B cell (primary cell): Measurements from ENCODE around the gene NAA60. TPM values are rescaled to one million over a fixed set of nuclear protein-coding genes. Genes with fewer than 3 reads are reported as not detected.

Experiments used
- ATAC-seq: fragments of 200-7000 bp; cut with Tn5 transposase; one replicate; pipeline ENCODE4 v1.10.0; 2021; ENCODE audit warnings: low read depth, mild to moderate bottlenecking, moderate number of reproducible peaks, moderate library complexity
- CTCF ChIA-PET: fragments of 350-600 bp; sonication (Branson Sonifier 250); formaldehyde crosslinking; loops from one replicate; lab custom pipeline; 2021; ENCODE audit warnings: antibody characterized with exemption, inconsistent platforms; lab: Charles Lee
- POLR2A ChIA-PET: fragments of 350-600 bp; sonication (Branson Sonifier 250); formaldehyde crosslinking; loops from one replicate; lab custom pipeline; 2021; ENCODE audit warnings: antibody characterized with exemption; lab: Charles Lee
- DNase-seq: peaks from one replicate; pipeline ENCODE4 v3.0.0; 2013
- H2AFZ ChIP-seq: 2 replicates; pipeline ENCODE4 v1.6.1; 2012; ENCODE audit warnings: mild to moderate bottlenecking, low read depth, low read length; ENCODE audit not compliant: insufficient read depth, poor library complexity, severe bottlenecking
- H3K27ac ChIP-seq, 2 donors: 1 replicate in 1 of 2; 2 replicates in 1 of 2; pipeline ENCODE4 v1.5.1; 2012 to 2013; ENCODE audit warnings: low read length in 2 of 2, mild to moderate bottlenecking in 2 of 2, moderate library complexity in 1 of 2
- H3K27me3 ChIP-seq, 4 experiments: fragments of 200-600 bp in 1 of 4; sonication (generic) in 1 of 4; replicated peaks in 1 of 4; 1 replicate in 2 of 4; 2 replicates in 2 of 4; pipeline versions ENCODE4 v1.6.1 to v1.7.0; 2013 to 2016; ENCODE audit warnings: low read length in 3 of 4, mild to moderate bottlenecking in 2 of 4, mixed read lengths in 1 of 4, moderate library complexity in 1 of 4; ENCODE audit not compliant: insufficient read depth in 4 of 4, control insufficient read depth in 3 of 4; ENCODE audit errors: control extremely low read depth in 1 of 4
- H3K36me3 ChIP-seq, 2 experiments: replicated peaks in 1 of 2; 1 replicate in 1 of 2; 2 replicates in 1 of 2; pipeline versions ENCODE4 v1.6.1 to v1.7.1; 2013; ENCODE audit warnings: low read length in 1 of 2; ENCODE audit not compliant: insufficient read depth in 2 of 2, control insufficient read depth in 1 of 2; ENCODE audit errors: control extremely low read depth in 1 of 2, extremely low read depth in 1 of 2
- H3K4me1 ChIP-seq, 2 donors: fragments of 200-600 bp in 1 of 2; sonication (generic) in 1 of 2; 1 replicate in 1 of 2; 2 replicates in 1 of 2; pipeline versions ENCODE4 v1.5.1 to v1.6.1; 2013 to 2017; ENCODE audit warnings: low read length in 2 of 2; ENCODE audit not compliant: control insufficient read depth in 2 of 2, insufficient read depth in 2 of 2
- H3K4me2 ChIP-seq: replicated peaks from 2 replicates; pipeline ENCODE3; 2012; ENCODE audit warnings: mild to moderate bottlenecking, low read depth, low read length; ENCODE audit not compliant: poor library complexity, severe bottlenecking
- H3K4me3 ChIP-seq, 5 experiments: fragments of 200-600 bp in 1 of 5; sonication (generic) in 1 of 5; 1 replicate in 3 of 5; 2 replicates in 2 of 5; pipeline versions ENCODE4 v1.5.1 to v1.7.0; 2011 to 2016; ENCODE audit warnings: low read length in 4 of 5, mild to moderate bottlenecking in 4 of 5, low read depth in 2 of 5, control low read depth in 1 of 5, moderate library complexity in 1 of 5; ENCODE audit not compliant: insufficient read depth in 1 of 5; ENCODE audit errors: control extremely low read depth in 1 of 5, extremely low read depth in 1 of 5
- H3K79me2 ChIP-seq: fragments of 200-600 bp; sonication (generic); one replicate; pipeline ENCODE4 v1.6.0; 2016; ENCODE audit warnings: low read length; ENCODE audit not compliant: control insufficient read depth, insufficient read depth
- H3K9ac ChIP-seq: fragments of 200-600 bp; sonication (generic); 2 replicates; pipeline ENCODE4 v1.6.1; 2017; ENCODE audit warnings: mild to moderate bottlenecking, low read length, moderate library complexity
- H3K9me3 ChIP-seq, 3 donors: one replicate each; pipeline versions ENCODE4 v1.6.1 to v1.7.1; 2013; ENCODE audit warnings: low read length in 2 of 3; ENCODE audit not compliant: control insufficient read depth in 2 of 3, insufficient read depth in 1 of 3; ENCODE audit errors: control extremely low read depth in 1 of 3
- H4K20me1 ChIP-seq: 2 replicates; pipeline ENCODE4 v1.6.0; 2012; ENCODE audit warnings: mild to moderate bottlenecking, low read length; ENCODE audit not compliant: insufficient read depth, control insufficient read depth, poor library complexity, severe bottlenecking
- H3K27ac Mint-ChIP-seq: one replicate; pipeline ENCODE4 v1.8.0; 2021; ENCODE audit warnings: mixed read lengths
- H3K27me3 Mint-ChIP-seq: one replicate; pipeline ENCODE4 v1.8.0; 2021; ENCODE audit warnings: mixed read lengths
- H3K4me1 Mint-ChIP-seq: one replicate; pipeline ENCODE4 v1.8.0; 2021; ENCODE audit warnings: mixed read lengths
- H3K4me3 Mint-ChIP-seq: one replicate; pipeline ENCODE4 v1.8.0; 2021; ENCODE audit warnings: mixed read lengths
- H3K9me3 Mint-ChIP-seq: one replicate; pipeline ENCODE4 v1.8.0; 2022; ENCODE audit warnings: mixed read lengths; ENCODE audit not compliant: insufficient read depth
- CTCF ChIP-seq: fragments of 200-600 bp; IDR thresholded peaks from one replicate; pipeline ENCODE4 v1.8.0; 2022; ENCODE audit warnings: antibody characterized with exemption, mild to moderate bottlenecking
- EZH2 ChIP-seq: IDR thresholded peaks from 2 replicates; pipeline ENCODE4 v1.6.1; 2012; ENCODE audit warnings: borderline replicate concordance, low read depth, mild to moderate bottlenecking, moderate library complexity, low read length; ENCODE audit not compliant: insufficient read depth, poor library complexity, severe bottlenecking
- WGBS: methylation state at CpG from one replicate; pipeline ENCODE4 v1.1.5; 2013; ENCODE audit warnings: missing lambda C conversion rate; ENCODE audit not compliant: insufficient coverage; 5-methylcytosine and 5-hydroxymethylcytosine counted together
- intact Hi-C: fragments of 100-400 bp; cut with micrococcal nuclease; formaldehyde crosslinking; loops from one replicate; pipeline ENCODE4 v1.10.0; 2022
- polyA plus RNA-seq: library from polyadenylated mRNA; depleted of rRNA; stranded (reverse); fragments of >200 nt; gene quantifications from 2 replicates; pipeline ENCODE4 v1.2.3, GENCODE V29; 2012
- total RNA-seq, 2 donors: library from RNA; stranded (reverse); fragments of 120-200 nt in 1 of 2; gene quantifications; 1 replicate in 1 of 2; 2 replicates in 1 of 2; pipeline versions ENCODE4 v1.2.3 to v1.2.4, GENCODE V29; 2013 to 2022

The NAA60 gene
- total and polyA plus RNA-seq, 2 donors (not counting 1 experiment from before 2014, with no cell fraction given) = 50.9 to 54.3 TPM

DNA sequence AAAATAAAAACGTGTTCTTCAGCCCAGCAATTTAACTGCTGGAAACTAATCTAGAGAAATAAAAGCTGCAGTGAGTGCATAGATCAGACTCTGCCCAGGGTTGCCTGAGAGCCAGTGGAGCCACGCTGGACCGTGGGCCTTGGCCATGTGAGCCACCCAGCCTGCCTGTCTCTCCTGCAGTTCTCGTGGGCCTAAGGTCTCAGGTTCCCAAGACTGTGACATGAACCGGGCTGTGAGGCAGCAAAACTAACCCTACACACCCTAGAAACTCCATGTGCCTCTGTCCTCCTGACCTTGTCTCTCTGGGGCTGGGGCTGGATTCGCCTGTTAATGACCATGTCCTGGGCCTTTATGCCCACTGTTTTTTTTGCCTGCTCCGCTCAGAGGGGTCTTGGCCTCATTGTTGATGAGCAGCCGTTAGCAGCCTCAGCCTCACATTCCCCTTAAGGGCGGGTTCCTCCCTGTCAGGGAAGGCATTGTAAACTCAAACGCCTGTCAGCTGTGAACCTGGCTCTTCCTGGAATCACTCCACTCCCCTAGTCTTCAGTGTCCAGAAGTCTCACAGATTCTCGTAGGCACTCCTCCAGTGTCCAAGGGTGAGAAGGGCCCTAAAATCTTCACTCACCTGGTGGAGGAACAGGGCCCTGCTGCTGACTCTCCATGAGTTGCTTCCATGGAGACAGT lies 34.9 kb downstream of the NAA60 start:
- TF ChIP-seq CTCF = no peak
- no peaks in the 10 kb centered on the region for H3K27me3 Mint-ChIP-seq
- no peak overlapping the region for H2AFZ ChIP-seq
- H3K4me1 ChIP-seq = no peaks in the 10 kb centered on the region
- intact Hi-C loops = no loop called here
- no peak for DNase-seq
- H3K9ac ChIP-seq = no peak overlapping the region
- WGBS = 98% methylated on average over 11 of the region's 11 CpGs
- peaks cover 43% of the 10 kb centered on the region for H4K20me1 ChIP-seq
- H3K4me3 Mint-ChIP-seq = no peak overlapping the region
- peaks cover 0 to 3% (median under 1%) of the 10 kb centered on the region in 3 donors for H3K9me3 ChIP-seq
- H3K27me3 ChIP-seq = no peaks in the 10 kb centered on the region
- no peak overlapping the region for H3K4me2 ChIP-seq
- peaks cover 0 to 42% of the 10 kb centered on the region in 2 experiments for H3K36me3 ChIP-seq
- CTCF ChIA-PET = no interaction called here
- H3K4me1 Mint-ChIP-seq = no peaks in the 10 kb centered on the region
- POLR2A ChIA-PET = no interaction called here
- no peak overlapping the region for H3K4me3 ChIP-seq
- no peaks in the 10 kb centered on the region for H3K9me3 Mint-ChIP-seq
- H3K27ac Mint-ChIP-seq = no peak overlapping the region
- no peak for ATAC-seq
- H3K79me2 ChIP-seq = peaks cover 47% of the 10 kb centered on the region
- H3K27ac ChIP-seq = no peak overlapping the region

DNA sequence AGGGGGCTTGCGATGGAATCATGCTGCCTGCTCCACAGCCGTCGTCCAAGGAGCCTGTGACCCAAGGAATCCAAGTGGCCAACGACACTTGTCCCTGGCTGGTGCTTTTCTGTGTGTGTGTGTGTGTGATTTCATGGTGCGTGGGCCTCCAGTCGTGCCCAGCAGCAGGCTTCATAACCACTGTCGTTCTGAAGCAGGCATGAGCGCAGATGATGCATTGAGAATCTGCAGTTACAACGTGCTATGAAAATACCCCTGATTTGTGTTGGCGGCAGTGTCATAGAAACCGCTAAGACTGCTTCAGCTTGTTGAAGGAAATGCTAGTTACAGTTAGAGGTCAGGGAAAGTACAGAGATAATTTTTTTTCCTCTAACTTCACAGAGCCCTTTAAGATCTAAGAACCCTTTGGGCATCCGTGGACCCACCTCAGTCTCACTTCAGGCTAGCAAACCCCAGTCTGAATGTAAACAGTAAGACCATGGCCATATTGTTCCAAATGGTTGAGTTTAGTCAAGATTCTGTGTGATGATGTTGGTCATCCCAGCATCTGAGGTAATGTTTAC lies 36.3 kb downstream of the NAA60 start:
- ATAC-seq = no peak
- H3K27me3 Mint-ChIP-seq = no peaks in the 10 kb centered on the region
- ChIA-PET CTCF (no interaction called here), POLR2A (no interaction called here)
- Histone ChIP-seq H3K27me3 (no peaks in the 10 kb centered on the region), H3K4me2 (no peak overlapping the region), H3K79me2 (peaks cover 34% of the 10 kb centered on the region), H3K4me1 (no peaks in the 10 kb centered on the region), H2AFZ (no peak overlapping the region), H3K4me3 (no peak overlapping the region), H3K36me3 (peaks cover 0 to 54% of the 10 kb centered on the region in 2 experiments), H3K9me3 (no peaks in the 10 kb centered on the region), H3K9ac (no peak overlapping the region), H3K27ac (no peak overlapping the region), H4K20me1 (peaks cover 34% of the 10 kb centered on the region)
- H3K27ac Mint-ChIP-seq = no peak overlapping the region
- intact Hi-C loops = no loop called here
- no peaks in the 10 kb centered on the region for H3K9me3 Mint-ChIP-seq
- H3K4me3 Mint-ChIP-seq = no peak overlapping the region
- no peak for DNase-seq
- TF ChIP-seq CTCF = no peak
- no peak for TF ChIP-seq EZH2
- 90% methylated on average over 9 of the region's 12 CpGs for WGBS
- no peaks in the 10 kb centered on the region for H3K4me1 Mint-ChIP-seq
